Activated CD8-positive, alpha-beta memory T cell treated with anti-CD3 and anti-CD28 coated beads for 48 hours (primary cell): Measurements from ENCODE around the gene LTO1.
A peak's percentile ranks its signal among the peaks of the same experiment; 100 is the strongest.

Experiments used
- DNase-seq, 3 experiments: peaks; one replicate each; pipeline ENCODE4 v3.0.0-alpha.2; 2020; ENCODE audit warnings: low read depth in 2 of 3, low spot score in 2 of 3

The LTO1 gene

GRCh38 chr11:69682221-69682620 is 7.1 kb upstream of the LTO1 start:
- no peak for DNase-seq

- DNase-seq: no peak
Observed at GRCh38 chr11:69680688-69681087, 5.5 kb upstream of the LTO1 start.

- DNase-seq: no peak
Observed at GRCh38 chr11:69677749-69678148, 2.6 kb upstream of the LTO1 start.

- no peak for DNase-seq
Observed at GRCh38 chr11:69674267-69674885, 777 bp downstream of the LTO1 start.

GRCh38 chr11:69671734-69672465 is 3.3 kb downstream of the LTO1 start:
- no peak for DNase-seq

GRCh38 chr11:69670158-69670845 is 4.9 kb downstream of the LTO1 start:
- DNase-seq: peak; percentile 31 to 43 (median 39)

- DNase-seq: no peak
Observed at GRCh38 chr11:69669486-69669885, 5.7 kb downstream of the LTO1 start.

GRCh38 chr11:69667619-69668604 is 7.2 kb downstream of the LTO1 start:
- no peak for DNase-seq

- DNase-seq: no peak
Observed at GRCh38 chr11:69666752-69667536, 8.2 kb downstream of the LTO1 start.

- DNase-seq: no peak
Observed at GRCh38 chr11:69666261-69666660, 8.9 kb downstream of the LTO1 start.

GRCh38 chr11:69665669-69666068 is 9.5 kb downstream of the LTO1 start:
- no peak for DNase-seq

GRCh38 chr11:69664901-69665300 is 10.3 kb downstream of the LTO1 start:
- DNase-seq: no peak

- no peak for DNase-seq
Observed at GRCh38 chr11:69664103-69664775, 10.9 kb downstream of the LTO1 start.

GRCh38 chr11:69663326-69663725 is 11.8 kb downstream of the LTO1 start:
- no peak for DNase-seq

GRCh38 chr11:69662806-69663205 is 12.3 kb downstream of the LTO1 start:
- no peak for DNase-seq

- DNase-seq: no peak
Observed at GRCh38 chr11:69662021-69662698, 13.0 kb downstream of the LTO1 start.

GRCh38 chr11:69661413-69661715 is 13.8 kb downstream of the LTO1 start:
- no peak for DNase-seq

GRCh38 chr11:69660001-69660500 is 15.1 kb downstream of the LTO1 start:
- no peak for DNase-seq

- no peak for DNase-seq
Observed at GRCh38 chr11:69659591-69659990, 15.6 kb downstream of the LTO1 start.
